ENCODE results near the gene IGSF9B. TPM values are rescaled to one million over a fixed set of nuclear protein-coding genes. Genes with fewer than 3 reads are reported as not detected.

The IGSF9B gene
- total and polyA plus RNA-seq, 8 donors = 1.1 to 5.8 (median 2.6) TPM

GRCh38 chr11:133980665-133981064, 23.9 kb upstream of the IGSF9B start:
- no peak for FAIRE-seq
- no peaks in the 10 kb centered on the region for H3K4me1 ChIP-seq
- no peak for ATAC-seq
- H3K9me3 ChIP-seq = no peaks in the 10 kb centered on the region
- 42 to 54% methylated on average over 9 of the region's 9 CpGs for WGBS, 2 donors
- no peaks in the 10 kb centered on the region for H3K27me3 ChIP-seq
- H3K27ac ChIP-seq = no peak overlapping the region
- H3K36me3 ChIP-seq = no peaks in the 10 kb centered on the region
- H3K4me3 ChIP-seq = no peak overlapping the region
- intact Hi-C loops (cut with DNase I) = no loop called here
- DNase-seq = no peak
- TF ChIP-seq CTCF (IDR thresholded peaks at IDR 0.05) = no peak

- FAIRE-seq = no peak
- H3K4me1 ChIP-seq = no peaks in the 10 kb centered on the region
- no peak for ATAC-seq
- no peaks in the 10 kb centered on the region for H3K9me3 ChIP-seq
- H3K4me3 ChIP-seq = no peak overlapping the region
- no peak overlapping the region for H3K27ac ChIP-seq
- H3K36me3 ChIP-seq = no peaks in the 10 kb centered on the region
- DNase-seq = peak in 1 of 6 donors; percentile 2
- intact Hi-C loops (cut with DNase I) = no loop called here
- WGBS, 2 donors = 75 to 83% methylated on average over 2 of the region's 2 CpGs
- TF ChIP-seq CTCF (IDR thresholded peaks at IDR 0.05) = no peak
- no peaks in the 10 kb centered on the region for H3K27me3 ChIP-seq
These were observed 22.0 kb upstream of the IGSF9B start for GRCh38 chr11:133978794-133979193.

- Histone ChIP-seq H3K9me3 (no peaks in the 10 kb centered on the region), H3K4me1 (no peaks in the 10 kb centered on the region), H3K36me3 (no peaks in the 10 kb centered on the region), H3K27me3 (no peaks in the 10 kb centered on the region), H3K4me3 (no peak overlapping the region), H3K27ac (no peak overlapping the region)
- 66 to 73% methylated on average over 10 of the region's 10 CpGs for WGBS, 2 donors
- DNase-seq (peak in 1 of 6 donors; percentile 41), FAIRE-seq (no peak), ATAC-seq (no peak)
- TF ChIP-seq CTCF (IDR thresholded peaks at IDR 0.05) = no peak
- intact Hi-C loops (cut with DNase I) = no loop called here
These were observed 20.4 kb upstream of the IGSF9B start for GRCh38 chr11:133977067-133977677.

GRCh38 chr11:133975488-133975849, 18.7 kb upstream of the IGSF9B start:
- no peak for TF ChIP-seq CTCF (IDR thresholded peaks at IDR 0.05)
- no peak for FAIRE-seq
- Histone ChIP-seq H3K4me3 (no peak overlapping the region), H3K4me1 (no peaks in the 10 kb centered on the region), H3K27ac (no peak overlapping the region), H3K27me3 (no peaks in the 10 kb centered on the region), H3K9me3 (no peaks in the 10 kb centered on the region), H3K36me3 (no peaks in the 10 kb centered on the region)
- peak in 1 of 6 donors; percentile 31 for DNase-seq
- WGBS, 2 donors = 37 to 50% methylated on average over 7 of the region's 7 CpGs
- no peak for ATAC-seq
- intact Hi-C loops (cut with DNase I) = no loop called here

- no peaks in the 10 kb centered on the region for H3K27me3 ChIP-seq
- DNase-seq (peak in 1 of 6 donors; percentile 25), ATAC-seq (no peak), FAIRE-seq (no peak)
- 54 to 62% methylated on average over 14 of the region's 14 CpGs for WGBS, 2 donors
- H3K27ac ChIP-seq = no peak overlapping the region
- no peak overlapping the region for H3K4me3 ChIP-seq
- no peaks in the 10 kb centered on the region for H3K36me3 ChIP-seq
- intact Hi-C loops (cut with DNase I) = no loop called here
- no peaks in the 10 kb centered on the region for H3K4me1 ChIP-seq
- H3K9me3 ChIP-seq = no peaks in the 10 kb centered on the region
- TF ChIP-seq CTCF (IDR thresholded peaks at IDR 0.05) = no peak
These were observed 18.2 kb upstream of the IGSF9B start for GRCh38 chr11:133974836-133975487.
